ENCODE data around the gene MED12L.

DNA sequence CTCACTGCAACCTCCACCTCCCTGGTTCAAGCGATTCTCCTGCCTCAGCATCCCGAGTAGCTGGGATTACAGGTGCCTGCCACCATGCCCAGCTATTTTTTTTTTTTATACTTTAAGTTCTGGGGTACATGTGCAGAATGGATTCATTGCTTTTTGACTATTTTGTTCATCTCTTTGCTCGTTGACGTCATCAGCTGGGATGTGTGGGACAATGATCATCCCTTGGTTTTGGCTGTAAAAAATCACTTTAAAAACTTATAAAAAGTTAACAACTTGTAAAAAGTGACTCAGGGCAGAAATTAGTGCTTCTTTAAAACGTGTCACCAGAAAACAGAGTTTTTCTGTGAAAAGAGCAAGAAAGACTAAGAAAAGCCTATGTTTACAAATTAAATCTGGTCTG, 337.6 kb downstream of the MED12L start:
- TF ChIP-seq, protein P1, sequence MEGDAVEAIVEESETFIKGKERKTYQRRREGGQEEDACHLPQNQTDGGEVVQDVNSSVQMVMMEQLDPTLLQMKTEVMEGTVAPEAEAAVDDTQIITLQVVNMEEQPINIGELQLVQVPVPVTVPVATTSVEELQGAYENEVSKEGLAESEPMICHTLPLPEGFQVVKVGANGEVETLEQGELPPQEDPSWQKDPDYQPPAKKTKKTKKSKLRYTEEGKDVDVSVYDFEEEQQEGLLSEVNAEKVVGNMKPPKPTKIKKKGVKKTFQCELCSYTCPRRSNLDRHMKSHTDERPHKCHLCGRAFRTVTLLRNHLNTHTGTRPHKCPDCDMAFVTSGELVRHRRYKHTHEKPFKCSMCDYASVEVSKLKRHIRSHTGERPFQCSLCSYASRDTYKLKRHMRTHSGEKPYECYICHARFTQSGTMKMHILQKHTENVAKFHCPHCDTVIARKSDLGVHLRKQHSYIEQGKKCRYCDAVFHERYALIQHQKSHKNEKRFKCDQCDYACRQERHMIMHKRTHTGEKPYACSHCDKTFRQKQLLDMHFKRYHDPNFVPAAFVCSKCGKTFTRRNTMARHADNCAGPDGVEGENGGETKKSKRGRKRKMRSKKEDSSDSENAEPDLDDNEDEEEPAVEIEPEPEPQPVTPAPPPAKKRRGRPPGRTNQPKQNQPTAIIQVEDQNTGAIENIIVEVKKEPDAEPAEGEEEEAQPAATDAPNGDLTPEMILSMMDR (IDR thresholded peaks at IDR 0.05; ENCODE audit: low read depth, low read length): no peak
- no peak for TF ChIP-seq POLR2A (IDR thresholded peaks at IDR 0.05; ENCODE audit: extremely low read depth, insufficient read length)
- TF ChIP-seq, protein P2, sequence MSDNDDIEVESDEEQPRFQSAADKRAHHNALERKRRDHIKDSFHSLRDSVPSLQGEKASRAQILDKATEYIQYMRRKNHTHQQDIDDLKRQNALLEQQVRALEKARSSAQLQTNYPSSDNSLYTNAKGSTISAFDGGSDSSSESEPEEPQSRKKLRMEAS (IDR thresholded peaks at IDR 0.05; ENCODE audit: low read depth, low read length): no peak

Measured in NB4 (cell line).